Measurements from ENCODE around the gene PHLDB2. TPM values are rescaled to one million over a fixed set of nuclear protein-coding genes. Genes with fewer than 3 reads are reported as not detected.

PHLDB2 gene
- total and polyA plus RNA-seq, 3 donors from 2014 or later = 11.7 to 16.5 (median 12.3) TPM

DNA sequence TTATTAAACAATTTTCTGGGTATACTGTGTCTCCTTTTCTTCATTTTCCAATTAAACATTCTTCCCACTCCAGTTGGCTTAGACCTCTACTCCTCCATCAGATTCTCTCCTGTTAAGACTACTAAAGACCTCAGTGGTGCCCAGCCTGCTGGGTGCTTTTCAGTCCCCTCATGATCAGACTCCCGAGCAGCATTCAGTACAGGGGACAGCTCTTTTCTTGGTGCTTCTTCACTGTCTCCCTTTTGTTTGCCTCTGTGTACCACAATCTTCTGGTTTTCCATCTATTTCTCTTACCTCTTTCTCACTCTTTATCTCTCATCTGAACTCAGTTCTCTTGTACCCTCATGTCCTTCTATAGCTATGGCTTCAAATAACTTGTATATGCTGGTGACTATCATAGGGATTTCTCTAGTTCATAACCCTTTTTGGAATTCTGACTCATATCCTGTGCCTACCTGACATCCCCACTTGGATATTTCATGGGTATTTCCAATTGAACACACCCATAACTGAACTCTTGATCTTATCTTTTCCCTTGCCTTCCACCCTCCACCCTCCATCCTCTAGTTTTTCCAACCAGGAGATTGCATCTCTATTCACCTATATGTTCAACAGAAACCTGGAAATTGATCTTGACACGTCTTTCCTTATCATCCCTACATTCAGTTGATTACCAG lies 64.2 kb downstream of the PHLDB2 start:
- TF ChIP-seq, protein P1, sequence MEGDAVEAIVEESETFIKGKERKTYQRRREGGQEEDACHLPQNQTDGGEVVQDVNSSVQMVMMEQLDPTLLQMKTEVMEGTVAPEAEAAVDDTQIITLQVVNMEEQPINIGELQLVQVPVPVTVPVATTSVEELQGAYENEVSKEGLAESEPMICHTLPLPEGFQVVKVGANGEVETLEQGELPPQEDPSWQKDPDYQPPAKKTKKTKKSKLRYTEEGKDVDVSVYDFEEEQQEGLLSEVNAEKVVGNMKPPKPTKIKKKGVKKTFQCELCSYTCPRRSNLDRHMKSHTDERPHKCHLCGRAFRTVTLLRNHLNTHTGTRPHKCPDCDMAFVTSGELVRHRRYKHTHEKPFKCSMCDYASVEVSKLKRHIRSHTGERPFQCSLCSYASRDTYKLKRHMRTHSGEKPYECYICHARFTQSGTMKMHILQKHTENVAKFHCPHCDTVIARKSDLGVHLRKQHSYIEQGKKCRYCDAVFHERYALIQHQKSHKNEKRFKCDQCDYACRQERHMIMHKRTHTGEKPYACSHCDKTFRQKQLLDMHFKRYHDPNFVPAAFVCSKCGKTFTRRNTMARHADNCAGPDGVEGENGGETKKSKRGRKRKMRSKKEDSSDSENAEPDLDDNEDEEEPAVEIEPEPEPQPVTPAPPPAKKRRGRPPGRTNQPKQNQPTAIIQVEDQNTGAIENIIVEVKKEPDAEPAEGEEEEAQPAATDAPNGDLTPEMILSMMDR (IDR thresholded peaks at IDR 0.05) = no peak
- no peak for TF ChIP-seq POLR2A (IDR thresholded peaks at IDR 0.05)
- H3K4me3 ChIP-seq = no peak overlapping the region
- intact Hi-C loops (cut with DNase I; ENCODE audit: low total_unique reads) = no loop called here
- H3K27me3 ChIP-seq = no peaks in the 10 kb centered on the region
- H3K27ac ChIP-seq = no peak overlapping the region
- H3K36me3 ChIP-seq (ENCODE audit: low read depth, missing control alignments) = no peaks in the 10 kb centered on the region
- H3K4me1 ChIP-seq = no peaks in the 10 kb centered on the region
- H3K9me3 ChIP-seq = no peaks in the 10 kb centered on the region
- WGBS, 2 donors = 23 to 50% methylated on average over 2 of the region's 2 CpGs
- no peak for DNase-seq

DNA sequence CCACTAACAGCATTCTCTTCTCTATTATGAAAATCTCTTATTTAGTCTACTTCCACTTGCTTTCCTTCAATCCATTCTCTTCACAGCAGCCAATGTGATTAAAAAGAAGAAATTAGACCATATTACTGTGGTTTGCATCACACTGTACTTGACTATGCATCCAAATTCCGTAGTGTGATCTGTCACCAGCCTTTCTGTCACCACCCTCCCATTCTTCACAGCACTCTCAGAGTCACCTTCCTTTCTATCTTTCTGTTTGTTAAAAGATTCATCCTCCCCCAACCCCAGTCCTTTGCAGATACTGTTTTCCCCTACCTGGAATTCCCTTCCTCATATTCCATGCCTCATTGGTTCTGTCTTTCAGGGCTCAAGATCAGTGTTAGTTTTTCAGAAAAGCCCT lies 64.7 kb downstream of the PHLDB2 start:
- Histone ChIP-seq H3K4me3 (no peak overlapping the region), H3K9me3 (no peaks in the 10 kb centered on the region), H3K27me3 (no peaks in the 10 kb centered on the region), H3K4me1 (no peaks in the 10 kb centered on the region), H3K36me3 (ENCODE audit: low read depth, missing control alignments) (no peaks in the 10 kb centered on the region), H3K27ac (no peak overlapping the region)
- no peak for TF ChIP-seq POLR2A (IDR thresholded peaks at IDR 0.05)
- intact Hi-C loops (cut with DNase I; ENCODE audit: low total_unique reads) = no loop called here
- no peak for DNase-seq
- 88% methylated on average over 1 of the region's 1 CpG; no CpG with 5 or more reads in 1 of the 2 donors for WGBS, 2 donors

DNA sequence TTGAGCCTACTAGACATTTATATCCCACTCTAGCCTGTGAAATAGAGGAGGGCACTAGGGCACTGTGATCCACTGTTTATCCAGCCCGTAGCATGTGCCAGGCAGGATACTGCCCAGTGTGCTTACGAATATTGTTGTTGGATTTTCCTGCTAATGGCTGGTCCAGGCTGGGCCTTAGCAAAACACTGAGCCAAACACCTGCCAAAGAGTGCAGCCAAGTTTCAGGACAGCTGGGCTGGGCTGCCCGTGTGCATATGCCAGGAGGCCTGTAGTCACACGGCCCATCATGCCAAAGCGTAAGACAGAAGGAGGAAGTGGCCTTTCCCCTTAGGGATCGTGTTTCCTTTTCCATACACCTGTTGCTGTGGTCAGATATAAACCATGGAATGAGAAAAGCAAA lies 65.2 kb downstream of the PHLDB2 start:
- no peaks in the 10 kb centered on the region for H3K36me3 ChIP-seq (ENCODE audit: low read depth, missing control alignments)
- DNase-seq = no peak
- 52 to 70% methylated on average over 6 of the region's 6 CpGs for WGBS, 2 donors
- no peaks in the 10 kb centered on the region for H3K27me3 ChIP-seq
- H3K4me1 ChIP-seq = no peaks in the 10 kb centered on the region
- H3K27ac ChIP-seq = no peak overlapping the region
- no peaks in the 10 kb centered on the region for H3K9me3 ChIP-seq
- no peak overlapping the region for H3K4me3 ChIP-seq
- intact Hi-C loops (cut with DNase I; ENCODE audit: low total_unique reads) = no loop called here
- TF ChIP-seq, protein P1 (IDR thresholded peaks at IDR 0.05) = no peak
- no peak for TF ChIP-seq POLR2A (IDR thresholded peaks at IDR 0.05)

DNA sequence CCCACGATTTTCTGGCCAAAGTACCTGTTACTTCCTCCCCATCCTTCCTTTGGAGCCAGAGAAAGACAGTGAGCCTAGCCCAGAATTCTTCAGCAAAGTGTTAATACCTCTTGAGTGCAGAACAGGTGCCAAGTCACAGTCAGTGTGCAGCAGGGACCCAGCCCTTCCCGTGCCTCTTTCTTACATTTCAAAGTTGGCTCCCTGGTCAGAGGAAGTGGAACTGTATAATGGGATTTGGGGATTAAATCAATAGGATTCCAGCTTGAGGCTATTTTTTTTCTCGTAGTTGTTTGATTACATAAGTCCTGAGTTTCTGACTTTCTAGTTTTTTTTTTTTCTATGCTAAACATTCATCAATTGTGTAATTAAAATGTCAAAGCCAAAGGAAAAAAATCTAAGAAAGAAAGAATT lies 67.2 kb downstream of the PHLDB2 start:
- intact Hi-C loops (cut with DNase I; ENCODE audit: low total_unique reads) = no loop called here
- no peak for TF ChIP-seq POLR2A (IDR thresholded peaks at IDR 0.05)
- TF ChIP-seq, protein P1 (IDR thresholded peaks at IDR 0.05) = no peak
- 48% methylated on average over 3 of the region's 3 CpGs for WGBS, 2 donors

DNA sequence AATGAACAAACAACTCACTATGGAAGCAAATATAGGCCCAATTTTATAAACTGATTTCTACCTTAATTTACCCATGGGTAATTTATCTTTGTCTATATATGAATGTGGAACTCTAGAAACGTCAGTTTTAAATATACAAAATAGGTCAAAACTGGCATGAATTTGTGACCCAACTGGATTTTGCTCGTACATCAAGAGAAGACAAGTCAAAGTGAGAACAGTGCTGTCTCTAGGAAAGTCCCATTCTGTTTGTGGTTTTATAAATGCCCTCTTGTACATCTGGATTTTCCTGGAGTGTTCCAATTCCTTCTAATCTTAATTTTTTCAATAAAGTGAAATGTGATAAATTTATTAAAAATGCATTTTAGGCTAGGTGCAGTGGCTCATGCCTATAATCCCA lies 69.5 kb downstream of the PHLDB2 start:
- no peak overlapping the region for H3K27ac ChIP-seq
- no peaks in the 10 kb centered on the region for H3K36me3 ChIP-seq (ENCODE audit: low read depth, missing control alignments)
- H3K27me3 ChIP-seq = no peaks in the 10 kb centered on the region
- no peak for TF ChIP-seq POLR2A (IDR thresholded peaks at IDR 0.05)
- TF ChIP-seq, protein P1 (IDR thresholded peaks at IDR 0.05) = no peak
- intact Hi-C loops (cut with DNase I; ENCODE audit: low total_unique reads) = no loop called here
- no peaks in the 10 kb centered on the region for H3K4me1 ChIP-seq
- no peak overlapping the region for H3K4me3 ChIP-seq
- H3K9me3 ChIP-seq = no peaks in the 10 kb centered on the region
- WGBS, 2 donors = 83 to 86% methylated on average over 2 of the region's 2 CpGs
- no peak for DNase-seq

More for the DNA sequence above, 67.2 kb downstream of the PHLDB2 start:
- H3K27ac ChIP-seq = no peak overlapping the region
- H3K36me3 ChIP-seq (ENCODE audit: low read depth, missing control alignments) = no peaks in the 10 kb centered on the region
- no peaks in the 10 kb centered on the region for H3K27me3 ChIP-seq
- no peak for DNase-seq
- H3K4me3 ChIP-seq = no peak overlapping the region
- H3K9me3 ChIP-seq = no peaks in the 10 kb centered on the region
- no peaks in the 10 kb centered on the region for H3K4me1 ChIP-seq
